ENCODE data around the gene RGMB. TPM values are rescaled to one million over a fixed set of nuclear protein-coding genes. Genes with fewer than 3 reads are reported as not detected.
A peak's percentile ranks its signal among the peaks of the same experiment; 100 is the strongest.

Gene RGMB
- total and polyA plus RNA-seq, 2 of the 13 experiments (the other 11 are each of a cell fraction or from before 2014, with no cell fraction given), result 3.0 to 3.8 TPM

DNA sequence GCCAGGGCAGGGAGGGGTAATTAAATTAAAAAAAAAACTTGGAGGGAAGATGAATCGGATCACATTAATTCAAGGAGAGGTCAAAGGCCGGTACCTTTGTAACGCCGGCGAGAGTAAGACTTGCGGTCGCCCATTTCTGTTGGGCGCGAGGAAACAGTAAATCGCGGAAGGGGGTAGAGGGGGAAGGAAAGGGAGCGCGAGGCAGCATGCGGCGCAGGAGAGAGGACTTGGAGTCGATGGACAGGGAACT lies 324 bp upstream of the RGMB start (continued):
- TF ChIP-seq, protein P1, sequence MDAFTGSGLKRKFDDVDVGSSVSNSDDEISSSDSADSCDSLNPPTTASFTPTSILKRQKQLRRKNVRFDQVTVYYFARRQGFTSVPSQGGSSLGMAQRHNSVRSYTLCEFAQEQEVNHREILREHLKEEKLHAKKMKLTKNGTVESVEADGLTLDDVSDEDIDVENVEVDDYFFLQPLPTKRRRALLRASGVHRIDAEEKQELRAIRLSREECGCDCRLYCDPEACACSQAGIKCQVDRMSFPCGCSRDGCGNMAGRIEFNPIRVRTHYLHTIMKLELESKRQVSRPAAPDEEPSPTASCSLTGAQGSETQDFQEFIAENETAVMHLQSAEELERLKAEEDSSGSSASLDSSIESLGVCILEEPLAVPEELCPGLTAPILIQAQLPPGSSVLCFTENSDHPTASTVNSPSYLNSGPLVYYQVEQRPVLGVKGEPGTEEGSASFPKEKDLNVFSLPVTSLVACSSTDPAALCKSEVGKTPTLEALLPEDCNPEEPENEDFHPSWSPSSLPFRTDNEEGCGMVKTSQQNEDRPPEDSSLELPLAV (CRISPR knock-in tag; conservative IDR thresholded peaks at IDR 0.05; ENCODE audit: low read depth), result no peak; the same call in 1 of the 2 replicates
- no peak for TF ChIP-seq SNAI1 (CRISPR knock-in tag; IDR thresholded peaks at IDR 0.05; ENCODE audit: borderline replicate concordance)
- TF ChIP-seq NFE2 (CRISPR knock-in tag; IDR thresholded peaks at IDR 0.05), result no peak
- TF ChIP-seq, protein P2, sequence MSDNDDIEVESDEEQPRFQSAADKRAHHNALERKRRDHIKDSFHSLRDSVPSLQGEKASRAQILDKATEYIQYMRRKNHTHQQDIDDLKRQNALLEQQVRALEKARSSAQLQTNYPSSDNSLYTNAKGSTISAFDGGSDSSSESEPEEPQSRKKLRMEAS (IDR thresholded peaks at IDR 0.05), result peak; percentile 99
- peak; percentile 65; the same call in 1 of the 2 replicates for TF ChIP-seq ZNF292 (CRISPR knock-in tag; IDR thresholded peaks at IDR 0.05; ENCODE audit: borderline replicate concordance, low read depth)
- no peak for TF ChIP-seq JARID2 (CRISPR knock-in tag; IDR thresholded peaks at IDR 0.05; ENCODE audit: insufficient replicate concordance)
- TF ChIP-seq CENPX (CRISPR knock-in tag; IDR thresholded peaks at IDR 0.05), result no peak
- 0 out of 2 replicates have a peak, but pooled peaks have one; percentile 68 for TF ChIP-seq ZSCAN22 (CRISPR knock-in tag; IDR thresholded peaks at IDR 0.05)
- TF ChIP-seq ZFP41 (CRISPR knock-in tag; IDR thresholded peaks at IDR 0.05; ENCODE audit: borderline replicate concordance), result peak; percentile 86; the same call in 1 of the 2 replicates
- TF ChIP-seq, protein P3, sequence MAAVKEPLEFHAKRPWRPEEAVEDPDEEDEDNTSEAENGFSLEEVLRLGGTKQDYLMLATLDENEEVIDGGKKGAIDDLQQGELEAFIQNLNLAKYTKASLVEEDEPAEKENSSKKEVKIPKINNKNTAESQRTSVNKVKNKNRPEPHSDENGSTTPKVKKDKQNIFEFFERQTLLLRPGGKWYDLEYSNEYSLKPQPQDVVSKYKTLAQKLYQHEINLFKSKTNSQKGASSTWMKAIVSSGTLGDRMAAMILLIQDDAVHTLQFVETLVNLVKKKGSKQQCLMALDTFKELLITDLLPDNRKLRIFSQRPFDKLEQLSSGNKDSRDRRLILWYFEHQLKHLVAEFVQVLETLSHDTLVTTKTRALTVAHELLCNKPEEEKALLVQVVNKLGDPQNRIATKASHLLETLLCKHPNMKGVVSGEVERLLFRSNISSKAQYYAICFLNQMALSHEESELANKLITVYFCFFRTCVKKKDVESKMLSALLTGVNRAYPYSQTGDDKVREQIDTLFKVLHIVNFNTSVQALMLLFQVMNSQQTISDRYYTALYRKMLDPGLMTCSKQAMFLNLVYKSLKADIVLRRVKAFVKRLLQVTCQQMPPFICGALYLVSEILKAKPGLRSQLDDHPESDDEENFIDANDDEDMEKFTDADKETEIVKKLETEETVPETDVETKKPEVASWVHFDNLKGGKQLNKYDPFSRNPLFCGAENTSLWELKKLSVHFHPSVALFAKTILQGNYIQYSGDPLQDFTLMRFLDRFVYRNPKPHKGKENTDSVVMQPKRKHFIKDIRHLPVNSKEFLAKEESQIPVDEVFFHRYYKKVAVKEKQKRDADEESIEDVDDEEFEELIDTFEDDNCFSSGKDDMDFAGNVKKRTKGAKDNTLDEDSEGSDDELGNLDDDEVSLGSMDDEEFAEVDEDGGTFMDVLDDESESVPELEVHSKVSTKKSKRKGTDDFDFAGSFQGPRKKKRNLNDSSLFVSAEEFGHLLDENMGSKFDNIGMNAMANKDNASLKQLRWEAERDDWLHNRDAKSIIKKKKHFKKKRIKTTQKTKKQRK (IDR thresholded peaks at IDR 0.05; ENCODE audit: low read length), result no peak
- TF ChIP-seq SMAD9 (CRISPR knock-in tag; IDR thresholded peaks at IDR 0.05), result 0 out of 2 replicates have a peak, but pooled peaks have one; percentile 29
- TF ChIP-seq, protein P4, sequence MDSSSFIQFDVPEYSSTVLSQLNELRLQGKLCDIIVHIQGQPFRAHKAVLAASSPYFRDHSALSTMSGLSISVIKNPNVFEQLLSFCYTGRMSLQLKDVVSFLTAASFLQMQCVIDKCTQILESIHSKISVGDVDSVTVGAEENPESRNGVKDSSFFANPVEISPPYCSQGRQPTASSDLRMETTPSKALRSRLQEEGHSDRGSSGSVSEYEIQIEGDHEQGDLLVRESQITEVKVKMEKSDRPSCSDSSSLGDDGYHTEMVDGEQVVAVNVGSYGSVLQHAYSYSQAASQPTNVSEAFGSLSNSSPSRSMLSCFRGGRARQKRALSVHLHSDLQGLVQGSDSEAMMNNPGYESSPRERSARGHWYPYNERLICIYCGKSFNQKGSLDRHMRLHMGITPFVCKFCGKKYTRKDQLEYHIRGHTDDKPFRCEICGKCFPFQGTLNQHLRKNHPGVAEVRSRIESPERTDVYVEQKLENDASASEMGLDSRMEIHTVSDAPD (CRISPR knock-in tag; IDR thresholded peaks at IDR 0.05), result no peak; the same call in 1 of the 2 replicates
- no peak; the same call in 1 of the 2 replicates for TF ChIP-seq ATF7-NPFF (CRISPR knock-in tag; IDR thresholded peaks at IDR 0.05; ENCODE audit: low read depth)
- TF ChIP-seq CHCHD3 (CRISPR knock-in tag; IDR thresholded peaks at IDR 0.05), result no peak
- TF ChIP-seq, protein P5, sequence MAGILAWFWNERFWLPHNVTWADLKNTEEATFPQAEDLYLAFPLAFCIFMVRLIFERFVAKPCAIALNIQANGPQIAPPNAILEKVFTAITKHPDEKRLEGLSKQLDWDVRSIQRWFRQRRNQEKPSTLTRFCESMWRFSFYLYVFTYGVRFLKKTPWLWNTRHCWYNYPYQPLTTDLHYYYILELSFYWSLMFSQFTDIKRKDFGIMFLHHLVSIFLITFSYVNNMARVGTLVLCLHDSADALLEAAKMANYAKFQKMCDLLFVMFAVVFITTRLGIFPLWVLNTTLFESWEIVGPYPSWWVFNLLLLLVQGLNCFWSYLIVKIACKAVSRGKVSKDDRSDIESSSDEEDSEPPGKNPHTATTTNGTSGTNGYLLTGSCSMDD (CRISPR knock-in tag; IDR thresholded peaks at IDR 0.05), result no peak
- no peak for TF ChIP-seq NR1H2 (CRISPR knock-in tag; IDR thresholded peaks at IDR 0.05; ENCODE audit: borderline replicate concordance, low read depth)
- no peak for TF ChIP-seq MAZ (IDR thresholded peaks at IDR 0.05; ENCODE audit: borderline replicate concordance, low read depth, low read length)
- peak; percentile 59; the same call in 1 of the 2 replicates for TF ChIP-seq MAZ (CRISPR knock-in tag; IDR thresholded peaks at IDR 0.05; ENCODE audit: low read depth)
- TF ChIP-seq MED8 (CRISPR knock-in tag; IDR thresholded peaks at IDR 0.05; ENCODE audit: insufficient replicate concordance), result no peak
- TF ChIP-seq TCF7 (IDR thresholded peaks at IDR 0.05; ENCODE audit: low read depth), result no peak; the same call in 1 of the 2 replicates
- TF ChIP-seq PAWR (CRISPR knock-in tag; IDR thresholded peaks at IDR 0.05; ENCODE audit: borderline replicate concordance), result peak; percentile 73; the same call in 1 of the 2 replicates
- TF ChIP-seq, protein P6, sequence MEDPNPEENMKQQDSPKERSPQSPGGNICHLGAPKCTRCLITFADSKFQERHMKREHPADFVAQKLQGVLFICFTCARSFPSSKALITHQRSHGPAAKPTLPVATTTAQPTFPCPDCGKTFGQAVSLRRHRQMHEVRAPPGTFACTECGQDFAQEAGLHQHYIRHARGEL (CRISPR knock-in tag; IDR thresholded peaks at IDR 0.05), result peak; percentile 67; the same call in 1 of the 2 replicates

Measured in HepG2 (cell line).